Stimulated activated CD4-positive, alpha-beta T cell treated with anti-CD3 and anti-CD28 coated beads, Interleukin-1b, Interleukin-23, amount 100 ng/mL, for 4 hours (primary cell): ENCODE results near the gene GALNT9.
"Not testable (repeated sequence)": the region's sequence is repeated elsewhere in the genome, so short reads cannot be mapped to it uniquely, and the experiment has no call there.

Source experiments
- DNase-seq, 2 donors: peaks; one replicate each; pipeline ENCODE4 v3.0.0-alpha.2; 2020; ENCODE audit warnings: low read depth in 2 of 2

GALNT9 gene

GRCh38 chr12:132279184-132279889, 50.1 kb downstream of the GALNT9 start:
- no peak for DNase-seq

DNA sequence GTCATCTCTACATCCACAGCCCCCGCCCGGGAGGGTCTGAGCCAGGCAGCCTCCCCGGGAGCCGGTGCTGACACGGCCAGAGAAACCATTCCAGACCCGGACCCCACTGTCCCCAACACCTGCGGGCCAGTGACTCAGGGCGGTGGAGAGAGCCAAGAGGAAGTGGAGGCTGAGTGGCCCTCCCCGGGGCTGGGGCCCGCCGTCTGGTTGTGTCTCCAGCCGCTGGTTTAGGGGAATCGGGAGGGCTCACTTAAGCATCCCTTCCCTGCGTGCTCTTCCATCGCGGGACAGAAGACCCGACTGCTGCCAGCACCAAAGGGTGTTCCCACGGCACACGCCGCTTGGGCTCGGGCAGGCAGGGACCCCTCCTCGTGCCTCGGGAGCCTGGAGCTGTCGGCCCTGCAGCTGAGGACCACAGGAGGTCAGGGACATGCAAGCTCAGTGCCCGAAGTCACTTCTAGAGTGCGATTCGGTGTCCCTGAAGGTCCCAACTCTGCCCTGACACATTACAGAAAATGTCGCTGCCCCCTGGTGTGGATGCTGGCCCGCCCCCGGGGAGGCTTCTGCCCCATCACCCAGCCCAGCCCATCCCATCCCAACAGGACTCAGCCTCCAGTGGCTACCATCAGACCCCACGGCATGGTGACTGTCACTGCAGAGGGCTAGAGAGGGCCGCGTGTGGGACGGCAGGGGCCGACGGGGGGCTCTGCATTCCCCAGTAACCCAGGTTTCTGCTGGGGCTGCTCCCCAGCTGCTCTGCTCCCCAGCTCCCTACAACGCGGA, 50.8 kb downstream of the GALNT9 start:
- DNase-seq, result no peak

DNA sequence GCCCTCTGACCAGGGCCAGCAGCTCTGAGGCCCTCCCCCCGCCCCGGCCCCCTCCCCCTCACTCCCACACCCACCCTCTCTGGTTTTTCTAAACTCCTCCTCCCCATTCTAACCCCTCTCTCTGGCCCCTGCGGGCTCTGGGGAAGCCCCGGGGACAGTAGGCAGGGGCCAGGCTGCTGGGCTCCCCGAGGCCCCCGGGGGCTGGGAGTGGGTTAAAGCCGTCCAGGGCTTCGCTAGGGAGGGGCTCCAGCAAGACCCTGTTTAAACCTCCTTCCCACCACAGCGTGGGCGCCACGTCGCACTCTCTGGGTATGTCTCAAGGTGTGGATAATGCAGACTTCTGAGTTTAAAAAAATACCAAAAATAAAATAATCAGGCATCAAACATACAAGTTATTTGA, 51.4 kb downstream of the GALNT9 start:
- DNase-seq, result no peak

GRCh38 chr12:132277374-132277941, 51.9 kb downstream of the GALNT9 start:
- no peak for DNase-seq

DNA sequence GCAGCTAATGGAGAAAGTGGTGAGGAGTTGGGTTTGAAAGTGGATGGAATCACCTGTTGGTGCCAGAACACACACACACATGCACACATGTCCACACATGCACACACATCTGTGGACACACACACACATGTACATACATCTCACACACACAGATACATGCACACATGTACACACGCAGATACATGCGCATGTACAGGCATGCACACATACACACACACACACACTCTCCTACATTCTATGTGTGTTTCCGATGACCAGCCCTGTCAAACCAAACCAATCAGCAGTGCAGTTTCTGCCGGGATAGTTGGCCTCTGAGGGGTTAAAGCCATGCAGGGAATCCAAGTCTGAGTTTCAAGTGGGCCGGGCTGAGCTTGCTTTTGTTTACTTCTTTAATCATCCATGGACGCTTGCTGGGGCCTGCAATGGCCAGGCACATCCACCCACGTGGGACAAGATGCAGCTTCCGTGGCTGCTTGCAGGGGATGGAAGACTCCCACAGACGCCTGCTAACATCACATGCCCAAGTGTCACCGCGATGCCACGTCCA, 52.5 kb downstream of the GALNT9 start:
- no peak for DNase-seq

- no peak for DNase-seq
Observed at GRCh38 chr12:132276066-132276826, 53.1 kb downstream of the GALNT9 start.

- DNase-seq, result no peak
Observed at GRCh38 chr12:132275631-132276030, 53.8 kb downstream of the GALNT9 start.

GRCh38 chr12:132275110-132275531, 54.3 kb downstream of the GALNT9 start:
- no peak for DNase-seq

DNA sequence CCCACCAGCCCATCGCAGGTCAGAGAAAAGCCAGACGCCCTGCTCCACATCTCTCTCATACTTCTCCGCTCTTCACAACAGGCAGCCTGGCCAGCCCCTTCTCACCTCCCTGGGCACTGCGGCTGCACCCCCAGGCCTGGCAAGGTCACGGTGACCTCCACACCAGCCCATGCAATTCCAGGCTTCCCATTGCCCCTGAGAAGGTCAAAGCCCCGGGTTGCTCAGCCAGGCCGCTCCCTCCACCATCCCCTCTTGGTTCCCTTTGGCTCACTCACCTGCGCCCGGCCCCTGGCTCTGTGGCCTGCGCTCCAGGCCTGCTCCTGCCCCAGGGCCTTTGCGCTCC, 55.4 kb downstream of the GALNT9 start:
- no peak for DNase-seq

DNA sequence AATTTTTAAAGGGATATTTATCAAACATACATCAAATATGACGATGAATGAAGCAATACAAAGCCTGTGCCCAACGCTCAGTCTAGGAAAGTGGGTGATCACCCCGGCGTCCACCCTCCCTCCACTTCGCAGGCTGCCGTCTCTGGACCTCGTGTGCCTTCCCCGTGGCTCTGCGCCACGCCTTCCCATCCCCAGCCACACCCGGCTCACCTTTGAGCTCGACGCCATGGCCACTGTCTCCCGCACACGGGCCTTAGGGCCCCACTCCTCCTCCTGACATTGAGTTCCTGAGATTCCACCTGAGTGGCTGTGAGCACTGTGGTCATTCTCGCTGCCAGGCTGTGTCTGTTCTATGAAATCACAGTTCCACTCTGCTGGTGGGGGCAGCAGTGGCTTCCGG, 56.7 kb downstream of the GALNT9 start:
- DNase-seq, result no peak

DNA sequence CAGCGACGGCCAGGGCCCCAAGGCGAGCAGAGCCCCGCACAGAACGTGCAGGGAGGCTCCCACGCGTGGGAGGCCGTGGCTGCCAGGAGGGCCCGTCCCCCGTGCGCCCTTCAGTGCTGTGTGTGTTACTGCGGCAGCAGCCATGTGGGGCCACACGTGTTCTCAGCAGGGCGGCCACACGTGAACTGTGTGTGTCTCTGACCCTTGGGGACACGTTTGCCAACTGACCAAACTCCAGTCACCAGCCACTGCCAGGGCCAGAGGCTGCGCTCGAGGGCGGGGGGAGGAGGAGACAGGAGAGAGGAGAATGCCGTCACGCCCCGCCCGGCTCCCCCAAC, 57.7 kb downstream of the GALNT9 start:
- DNase-seq, result no peak

DNA sequence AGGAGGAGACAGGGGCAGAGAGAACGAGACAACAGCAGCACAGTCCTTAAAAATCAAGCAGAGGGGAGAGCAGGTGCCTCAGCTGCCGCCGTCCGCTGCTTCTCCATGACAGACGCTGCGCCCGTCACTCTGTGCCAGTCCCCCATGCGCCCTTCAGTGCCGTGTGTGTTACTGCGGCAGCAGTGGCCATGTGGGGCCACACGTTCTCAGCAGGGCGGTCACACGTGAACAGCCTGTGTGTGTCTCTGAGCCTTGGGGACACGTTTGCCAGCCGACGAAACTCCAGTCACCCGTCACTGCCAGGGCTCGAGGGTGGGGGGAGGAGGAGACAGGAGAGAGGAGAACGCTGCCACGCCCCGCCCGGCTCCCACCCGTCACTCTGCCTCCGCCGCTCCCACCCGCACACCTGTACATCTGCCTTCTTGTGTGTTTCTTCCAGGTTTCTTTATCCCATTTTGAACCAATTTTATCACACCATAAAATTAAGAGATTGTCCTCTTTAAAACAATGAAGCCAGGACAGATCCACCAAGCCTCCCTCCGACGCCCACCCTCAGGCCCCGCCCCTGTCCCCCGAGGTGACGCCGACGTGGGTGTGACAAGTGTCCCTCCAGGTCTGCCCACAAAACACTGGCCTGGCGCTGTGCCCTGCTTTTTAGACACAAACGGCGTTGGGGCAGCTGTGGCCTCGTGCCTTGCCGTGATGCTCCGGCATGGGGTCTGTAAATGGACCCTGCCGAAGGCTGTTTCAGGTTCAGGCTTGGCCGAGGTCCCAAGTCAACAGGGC, 58.2 kb downstream of the GALNT9 start:
- no peak for DNase-seq

DNA sequence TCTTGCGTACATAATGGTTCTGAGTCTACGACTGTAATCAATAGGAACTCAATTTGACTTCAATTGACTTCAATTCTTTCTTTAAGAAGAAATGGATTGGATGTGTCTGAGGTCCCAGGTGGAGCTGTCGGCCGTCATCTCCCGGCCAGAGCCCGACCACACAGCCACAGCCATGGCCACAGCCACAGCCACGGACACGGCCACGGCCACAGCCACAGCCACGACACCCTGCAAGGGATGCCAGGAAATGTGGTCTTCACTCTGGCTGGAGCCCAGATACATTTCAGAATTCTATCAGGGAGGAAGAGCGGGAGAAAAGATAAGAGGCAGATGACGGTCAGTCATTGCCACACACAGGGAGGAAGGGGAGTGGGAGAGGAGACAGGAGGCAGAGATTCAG, 58.9 kb downstream of the GALNT9 start:
- no peak for DNase-seq

- DNase-seq, result no peak
Observed at GRCh38 chr12:132269271-132269968, 60.0 kb downstream of the GALNT9 start.

- DNase-seq, result no peak
Observed at GRCh38 chr12:132268674-132269073, 60.7 kb downstream of the GALNT9 start.

- no peak for DNase-seq
Observed at GRCh38 chr12:132267873-132268272, 61.5 kb downstream of the GALNT9 start.

DNA sequence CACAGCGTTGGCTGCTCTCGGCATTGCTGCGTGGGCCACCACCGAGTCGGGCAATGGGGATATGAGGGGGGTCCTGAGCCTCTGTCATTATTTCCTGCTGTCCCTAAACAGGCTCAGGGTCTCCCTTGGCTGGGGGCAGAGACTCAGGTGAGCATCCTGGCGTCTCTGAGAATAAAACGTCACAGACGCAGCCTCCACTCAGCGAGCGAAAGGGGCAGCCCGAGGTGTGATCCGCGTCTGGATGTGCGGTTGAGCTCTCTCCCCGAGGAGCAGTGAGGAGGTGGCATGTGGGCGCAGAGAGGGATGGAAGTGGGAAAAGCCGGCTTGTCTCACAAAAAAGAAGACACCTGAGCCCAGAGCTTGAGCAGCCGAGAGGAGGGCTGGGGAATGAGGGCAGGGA, 62.6 kb downstream of the GALNT9 start:
- DNase-seq, result no peak

GRCh38 chr12:132266370-132266769, 63.0 kb downstream of the GALNT9 start:
- no peak for DNase-seq

GRCh38 chr12:132265822-132266221, 63.6 kb downstream of the GALNT9 start:
- DNase-seq, result not testable (repeated sequence)

DNA sequence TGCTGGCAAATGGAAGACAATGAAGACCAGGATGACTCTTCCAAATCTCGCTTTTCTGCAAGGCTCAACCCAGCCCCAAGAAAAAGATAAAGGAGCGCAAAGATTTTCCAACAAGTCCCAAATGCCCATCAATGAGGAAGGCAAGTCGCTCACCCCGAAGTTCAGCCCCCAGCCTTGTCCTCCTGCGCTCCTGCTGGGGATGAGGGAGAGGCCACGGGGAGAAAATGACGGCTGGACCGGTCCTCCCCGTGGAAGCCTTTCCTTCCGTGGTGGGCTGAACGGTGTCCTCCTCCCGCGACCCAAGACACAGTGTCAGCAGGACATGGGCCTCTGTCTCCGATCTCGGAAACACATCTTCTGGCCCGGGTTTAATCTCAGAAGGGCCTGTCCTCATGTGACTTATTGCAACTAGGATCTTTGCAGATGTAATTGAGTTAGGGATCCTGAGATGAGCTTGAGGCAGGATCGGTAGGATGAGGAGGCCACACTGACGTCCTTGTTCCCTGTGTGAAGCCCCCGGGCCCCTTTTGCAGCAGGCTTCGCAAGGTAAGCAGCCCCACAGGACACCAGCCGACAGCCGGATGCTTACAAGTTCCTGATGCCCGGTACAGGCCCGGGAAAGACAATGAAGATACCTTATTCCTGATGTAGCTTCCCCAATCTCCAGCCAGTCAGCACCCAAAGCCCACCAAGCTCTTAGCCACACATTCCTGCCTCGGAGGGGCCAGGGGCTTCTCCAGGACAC, 64.2 kb downstream of the GALNT9 start:
- no peak for DNase-seq
